SK-N-SH (cell line): Measurements from ENCODE around the gene ASCC3. TPM values are rescaled to one million over a fixed set of nuclear protein-coding genes. Genes with fewer than 3 reads are reported as not detected.

Experiments
- CTCF ChIA-PET: fragments of 300-600, 350-600 bp; formaldehyde crosslinking; extraction: SDS; loops from one replicate; lab custom pipeline; 2021; lab: Yijun Ruan, JAX
- POLR2A ChIA-PET: fragments of 350-600 bp; sonication (Branson Sonifier 250); formaldehyde crosslinking; extraction: SDS; loops from one replicate; lab custom pipeline; 2020; ENCODE audit warnings: antibody characterized with exemption, inconsistent platforms; lab: Yijun Ruan, JAX
- DNase-seq: peaks from one replicate; pipeline ENCODE4 v3.0.0; 2012
- H2AFZ ChIP-seq: fragments of 200-600 bp; sonication (generic); 2 replicates; pipeline ENCODE4 v1.8.1; 2016; ENCODE audit warnings: antibody characterized with exemption, mild to moderate bottlenecking, low read depth
- H3F3A ChIP-seq: fragments of 200-600 bp; sonication (generic); replicated peaks from 2 replicates; pipeline ENCODE3; 2016; ENCODE audit warnings: antibody characterized with exemption, mild to moderate bottlenecking; ENCODE audit not compliant: insufficient read depth
- H3K27ac ChIP-seq, 2 experiments: fragments of 200-500 bp in 1 of 2; fragments of 200-600 bp in 1 of 2; sonication (Bioruptor generic) in 1 of 2; sonication (generic), shearing (Covaris generic) in 1 of 2; 2 replicates each; pipeline versions ENCODE4 v1.5.1 to v1.6.1; 2014 to 2016; ENCODE audit warnings: low read depth in 2 of 2, inconsistent platforms in 1 of 2, low read length in 1 of 2, mild to moderate bottlenecking in 1 of 2, mixed read lengths in 1 of 2
- H3K27me3 ChIP-seq: fragments of 200-600 bp; sonication (generic), shearing (Covaris generic); 2 replicates; pipeline ENCODE4 v1.6.1; 2016; ENCODE audit warnings: mixed run types; ENCODE audit not compliant: insufficient read depth
- H3K36me3 ChIP-seq, 2 experiments: fragments of 200-500 bp in 1 of 2; fragments of 200-600 bp in 1 of 2; sonication (Bioruptor generic) in 1 of 2; sonication (generic) in 1 of 2; replicated peaks in 1 of 2; 2 replicates each; pipeline versions ENCODE3 to v1.5.1; 2014 to 2016; ENCODE audit warnings: low read length in 1 of 2, mild to moderate bottlenecking in 1 of 2; ENCODE audit not compliant: insufficient read depth in 2 of 2, control insufficient read depth in 1 of 2
- H3K4me1 ChIP-seq, 2 experiments: fragments of 200-500 bp in 1 of 2; fragments of 200-600 bp in 1 of 2; sonication (Bioruptor generic) in 1 of 2; sonication (generic), shearing (Covaris generic) in 1 of 2; 2 replicates each; pipeline versions ENCODE4 v1.5.1 to v1.6.1; 2014 to 2016; ENCODE audit warnings: low read depth in 1 of 2, low read length in 1 of 2, mixed run types in 1 of 2; ENCODE audit not compliant: insufficient read depth in 2 of 2, control insufficient read depth in 1 of 2
- H3K4me2 ChIP-seq: fragments of 200-600 bp; sonication (generic), shearing (Covaris generic); 2 replicates; pipeline ENCODE4 v1.6.1; 2017; ENCODE audit warnings: mixed run types
- H3K4me3 ChIP-seq, 2 experiments: fragments of 200-500 bp in 1 of 2; fragments of 200-600 bp in 1 of 2; sonication (Bioruptor generic) in 1 of 2; sonication (generic), shearing (Covaris generic) in 1 of 2; 2 replicates each; pipeline versions ENCODE4 v1.5.1 to v1.8.1; 2014 to 2016; ENCODE audit warnings: low read depth in 2 of 2, inconsistent platforms in 1 of 2, low read length in 1 of 2, mild to moderate bottlenecking in 1 of 2, mixed read lengths in 1 of 2, moderate library complexity in 1 of 2
- H3K79me2 ChIP-seq: fragments of 200-600 bp; sonication (generic); 2 replicates; pipeline ENCODE4 v1.8.1; 2017; ENCODE audit warnings: mild to moderate bottlenecking; ENCODE audit not compliant: insufficient read depth
- H3K9ac ChIP-seq: fragments of 200-600 bp; sonication (generic); 2 replicates; pipeline ENCODE4 v1.6.1; 2017; ENCODE audit warnings: mixed run types
- H3K9me2 ChIP-seq: fragments of 200-600 bp; sonication (generic); 2 replicates; pipeline ENCODE4 v1.6.1; 2017; ENCODE audit warnings: mixed run types
- H3K9me3 ChIP-seq: fragments of 200-600 bp; sonication (generic); 2 replicates; pipeline ENCODE4 v1.6.1; 2017; ENCODE audit warnings: mixed run types, mild to moderate bottlenecking, moderate library complexity
- H4K20me1 ChIP-seq: fragments of 200-600 bp; sonication (generic); 2 replicates; pipeline ENCODE4 v1.6.1; 2017; ENCODE audit warnings: mild to moderate bottlenecking, mixed run types; ENCODE audit not compliant: insufficient read depth
- FOSL2 ChIP-seq: IDR thresholded peaks from 2 replicates; pipeline ENCODE4 v1.4.0; 2012; ENCODE audit warnings: low read depth, mild to moderate bottlenecking, moderate library complexity, borderline replicate concordance
- FOXM1 ChIP-seq: IDR thresholded peaks from 2 replicates; pipeline ENCODE4 v1.4.0; 2012; ENCODE audit warnings: low read depth, mild to moderate bottlenecking
- NRF1 ChIP-seq: IDR thresholded peaks from 2 replicates; pipeline ENCODE4 v1.6.1; 2012; ENCODE audit warnings: low read depth, mild to moderate bottlenecking, low read length
- PBX3 ChIP-seq: IDR thresholded peaks from 2 replicates; pipeline ENCODE4; 2012
- POLR2AphosphoS5 ChIP-seq: IDR thresholded peaks from 2 replicates; pipeline ENCODE4 v1.6.1; 2012; ENCODE audit warnings: low read depth, low read length
- RAD21 ChIP-seq: IDR thresholded peaks from 2 replicates; pipeline ENCODE4 v1.6.1; 2012; ENCODE audit warnings: mild to moderate bottlenecking, low read length
- RCOR1 ChIP-seq: fragments of 150-350 bp; IDR thresholded peaks from 2 replicates; pipeline ENCODE4 v1.6.1; 2017; ENCODE audit warnings: antibody characterized with exemption, low read length
- SIN3A ChIP-seq: IDR thresholded peaks from 2 replicates; pipeline ENCODE4 v1.6.1; 2012; ENCODE audit warnings: low read depth, mild to moderate bottlenecking, low read length, moderate library complexity, borderline replicate concordance
- TAF1 ChIP-seq: IDR thresholded peaks from 2 replicates; pipeline ENCODE4 v1.6.1; 2012; ENCODE audit warnings: low read depth, mild to moderate bottlenecking, low read length, moderate library complexity, borderline replicate concordance
- USF2 ChIP-seq: fragments of 150-350 bp; IDR thresholded peaks from 2 replicates; pipeline ENCODE4 v1.6.1; 2017; ENCODE audit warnings: antibody characterized with exemption, low read length, low read depth, borderline replicate concordance
- YY1 ChIP-seq: IDR thresholded peaks from 2 replicates; pipeline ENCODE4 v1.4.0; 2012; ENCODE audit warnings: low read depth, mild to moderate bottlenecking
- WGBS: methylation state at CpG from one replicate; pipeline ENCODE4 v1.1.6; 2017; ENCODE audit warnings: low lambda C conversion rate; 5-methylcytosine and 5-hydroxymethylcytosine counted together
- polyA plus RNA-seq, 3 experiments: library from polyadenylated mRNA; depleted of rRNA; stranded (reverse); fragments of >200 nt; gene quantifications; 2 replicates each; pipeline ENCODE4 v1.2.3, GENCODE V29; 2012

Gene ASCC3
- polyA plus RNA-seq, 1 of the 3 experiments (the other 2 are of a cell fraction): 17.9 TPM

- no peaks in the 10 kb centered on the region for H3K27me3 ChIP-seq
- no peaks in the 10 kb centered on the region for H3K36me3 ChIP-seq
- H3K4me3 ChIP-seq: no peak overlapping the region
- H3K79me2 ChIP-seq: no peaks in the 10 kb centered on the region
- H3K9me3 ChIP-seq: no peaks in the 10 kb centered on the region
- H3K27ac ChIP-seq: no peak overlapping the region
- POLR2A ChIA-PET: no interaction called here
- no peak overlapping the region for H3K4me2 ChIP-seq
- no peaks in the 10 kb centered on the region for H3K4me1 ChIP-seq
- no peaks in the 10 kb centered on the region for H3F3A ChIP-seq
- H3K9me2 ChIP-seq: no peaks in the 10 kb centered on the region
- no peak overlapping the region for H2AFZ ChIP-seq
- no peaks in the 10 kb centered on the region for H4K20me1 ChIP-seq
- TF ChIP-seq FOSL2 (no peak), USF2 (no peak), YY1 (no peak), TAF1 (no peak), RAD21 (no peak), SIN3A (no peak), RCOR1 (no peak)
- CTCF ChIA-PET: no interaction called here
- H3K9ac ChIP-seq: no peak overlapping the region
- DNase-seq: no peak
- WGBS: 59% methylated on average over 16 of the region's 24 CpGs
These were observed 32.5 kb upstream of the ASCC3 start for GRCh38 chr6:100913400-100914276.

- TF ChIP-seq FOXM1 (no peak), PBX3 (no peak), NRF1 (no peak), POLR2AphosphoS5 (no peak)
- CTCF ChIA-PET: no interaction called here
- WGBS: 24% methylated on average over 1 of the region's 1 CpG
These were observed 25.2 kb upstream of the ASCC3 start for GRCh38 chr6:100906325-100906724.

More at GRCh38 chr6:100906325-100906724, 25.2 kb upstream of the ASCC3 start:
- H3K27ac ChIP-seq: no peak overlapping the region
- H3K4me1 ChIP-seq: no peaks in the 10 kb centered on the region
- no peak overlapping the region for H3K4me3 ChIP-seq
- no peaks in the 10 kb centered on the region for H3F3A ChIP-seq
- H3K27me3 ChIP-seq: no peaks in the 10 kb centered on the region
- no peak overlapping the region for H3K9ac ChIP-seq
- no peaks in the 10 kb centered on the region for H3K9me2 ChIP-seq
- no peaks in the 10 kb centered on the region for H3K9me3 ChIP-seq
- no peak overlapping the region for H3K4me2 ChIP-seq
- POLR2A ChIA-PET: no interaction called here
- H3K79me2 ChIP-seq: no peaks in the 10 kb centered on the region
- H2AFZ ChIP-seq: no peak overlapping the region
- no peaks in the 10 kb centered on the region for H4K20me1 ChIP-seq
- no peak for DNase-seq
- no peaks in the 10 kb centered on the region for H3K36me3 ChIP-seq
